NCI-H82 treated with DMSO at 0.1 percent for 48 hours (cell line): ENCODE measurements around the gene CLIC3.

Experiments
- DNase-seq: peaks from one replicate; lab custom pipeline; 2025; ENCODE audit not compliant: unreplicated experiment; lab: John Stamatoyannopoulos, UW

CLIC3 gene

DNA sequence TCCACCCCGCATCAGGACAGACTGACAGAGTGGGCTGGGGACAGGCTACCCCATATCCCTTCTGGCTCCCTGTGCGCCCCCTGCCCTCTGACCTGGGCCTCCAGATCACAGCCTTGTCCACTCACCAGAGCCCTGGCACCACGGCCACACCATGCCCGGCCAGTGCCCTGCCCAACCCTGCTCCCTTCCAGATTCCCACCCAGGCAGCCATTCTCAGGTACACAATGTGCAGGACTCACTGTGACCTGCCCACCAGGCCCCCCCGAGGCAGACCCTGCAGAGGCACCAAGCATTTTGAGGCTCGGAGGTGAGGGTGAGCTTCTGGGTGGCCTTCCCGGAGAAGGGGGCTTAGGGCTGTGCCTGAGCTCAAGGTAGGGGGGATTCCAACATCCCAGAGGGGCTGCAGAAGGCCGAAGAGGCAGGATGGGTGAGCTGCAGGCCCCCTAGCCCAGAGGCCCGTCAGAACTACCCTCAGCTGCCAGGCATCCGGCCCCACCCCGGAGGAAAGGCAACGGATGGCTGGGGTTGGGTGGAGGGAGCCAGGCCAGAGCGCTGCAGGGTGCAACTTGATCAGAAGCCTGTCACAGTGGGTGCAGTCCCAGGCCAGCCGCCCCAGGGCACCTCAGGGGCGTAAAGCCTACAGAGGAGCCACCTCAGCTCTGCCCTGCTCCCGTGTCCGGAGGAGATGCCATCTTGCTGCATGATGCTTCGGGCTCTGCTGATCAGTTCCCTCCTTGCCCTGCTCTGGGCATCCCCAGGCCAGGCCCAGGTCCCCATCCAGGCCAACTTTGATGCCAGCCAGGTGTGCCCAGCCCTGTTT is 13.9 kb downstream of the CLIC3 start, which contains the start of gene LCNL1:
Gene LCNL1 (plus strand): TSS at position 762 of the 820 bp plus-strand sequence. CDS start 594 bp downstream, outside the sequence.
- no peak for DNase-seq

DNA sequence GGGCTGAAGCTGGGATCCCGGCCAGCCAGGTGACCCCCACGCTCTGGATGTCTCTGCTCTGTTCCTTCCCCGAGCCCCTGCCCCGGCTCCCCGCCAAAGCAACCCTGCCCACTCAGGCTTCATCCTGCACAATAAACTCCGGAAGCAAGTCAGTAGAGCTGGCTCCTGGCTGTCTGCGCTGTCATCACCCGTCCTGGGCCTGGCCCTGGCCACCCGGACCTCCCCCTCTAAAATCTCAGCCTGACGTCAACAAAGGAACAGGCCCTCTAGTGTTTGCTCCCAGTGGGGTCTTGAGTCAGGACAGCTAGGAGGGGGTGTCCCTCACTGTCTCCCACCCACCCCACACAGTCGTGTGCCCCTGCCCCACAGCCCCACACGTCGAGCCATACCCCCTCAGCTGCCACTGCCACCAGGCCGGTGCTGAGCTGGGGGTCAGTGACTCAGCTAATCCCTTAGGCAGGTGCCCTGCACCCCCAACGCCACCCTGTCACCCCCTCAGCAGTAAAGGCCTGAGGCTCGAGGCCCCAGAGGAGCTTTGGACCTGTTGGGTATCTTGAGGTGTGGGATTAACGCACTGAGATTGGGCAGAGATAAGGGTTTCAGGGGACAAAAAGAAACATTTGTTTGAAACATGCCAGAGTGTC is 14.7 kb downstream of the CLIC3 start:
- no peak for DNase-seq

GRCh38 chr9:136980669-136981478 is 15.5 kb downstream of the CLIC3 start:
- DNase-seq, result no peak

DNA sequence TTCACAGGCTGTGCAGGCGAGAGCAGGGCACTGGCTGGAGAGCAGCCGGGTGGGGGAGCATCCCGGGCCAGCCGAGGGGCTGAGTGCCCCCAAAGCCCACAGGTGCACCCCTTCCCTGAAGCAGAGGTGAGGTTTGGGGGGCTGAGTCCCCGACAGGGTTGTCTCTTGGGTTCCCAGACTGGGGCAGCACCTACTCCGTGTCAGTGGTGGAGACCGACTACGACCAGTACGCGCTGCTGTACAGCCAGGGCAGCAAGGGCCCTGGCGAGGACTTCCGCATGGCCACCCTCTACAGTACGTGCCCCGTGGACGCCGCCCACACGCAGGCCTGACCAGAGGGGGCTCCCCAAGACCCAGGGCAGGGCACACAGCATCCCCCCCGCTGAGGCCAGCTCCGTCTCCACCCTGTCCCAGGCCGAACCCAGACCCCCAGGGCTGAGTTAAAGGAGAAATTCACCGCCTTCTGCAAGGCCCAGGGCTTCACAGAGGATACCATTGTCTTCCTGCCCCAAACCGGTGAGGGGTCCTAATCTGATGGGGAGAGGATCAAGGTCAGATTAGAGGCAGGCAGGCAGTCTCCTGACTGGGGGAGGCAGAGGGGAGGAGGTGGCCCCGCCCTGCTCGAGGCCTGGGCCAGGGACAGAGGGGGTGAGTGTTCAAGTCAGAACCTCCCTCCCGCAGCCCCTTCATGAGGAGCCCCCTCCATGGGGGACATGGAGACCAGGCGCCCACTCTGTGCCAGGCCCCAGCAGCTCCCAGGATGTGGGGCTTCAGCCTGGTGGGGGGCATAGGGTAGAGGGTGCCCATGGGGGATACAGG is 16.4 kb downstream of the CLIC3 start:
- DNase-seq, result no peak

- DNase-seq, result no peak
These were observed 17.4 kb downstream of the CLIC3 start for GRCh38 chr9:136978865-136979544.

DNA sequence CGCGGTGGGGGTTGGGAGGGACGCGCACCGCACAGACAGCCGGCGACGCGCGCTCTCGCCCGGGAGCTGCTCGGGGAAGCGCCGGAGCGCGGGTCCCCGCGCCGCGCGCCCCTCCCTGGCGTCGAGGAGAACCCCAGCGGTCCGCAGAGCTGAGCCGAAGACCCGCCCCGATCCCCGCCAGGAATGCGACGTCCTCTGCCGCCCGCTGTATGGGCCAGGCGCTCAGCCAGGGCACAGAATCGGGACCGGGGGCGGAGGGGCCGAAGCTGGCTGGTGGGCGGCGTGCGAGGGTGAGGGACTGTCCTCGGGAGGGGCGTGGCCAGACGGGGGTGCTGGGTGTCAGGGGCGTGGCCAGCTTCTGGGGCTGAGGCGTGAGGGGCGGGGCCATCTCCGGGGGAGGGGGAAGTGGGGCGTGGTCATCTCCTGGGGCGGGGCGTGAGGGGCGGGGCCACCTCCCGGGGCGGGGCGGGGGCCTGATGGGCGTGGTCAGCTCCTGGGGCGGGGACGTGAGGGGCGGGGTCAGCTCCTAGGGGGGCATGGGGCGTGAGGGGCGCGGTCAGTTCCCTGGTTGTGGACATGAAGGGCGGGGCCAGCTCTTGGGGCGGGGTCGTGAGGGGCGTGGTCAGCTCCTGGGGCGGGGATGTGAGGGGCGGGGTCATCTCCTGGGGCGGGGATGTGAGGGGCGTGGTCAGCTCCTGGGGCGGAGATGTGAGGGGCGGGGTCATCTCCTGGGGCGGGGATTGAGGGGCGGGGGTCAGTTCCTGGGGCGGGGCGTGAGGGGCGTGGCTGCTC is 18.1 kb downstream of the CLIC3 start:
- peak; percentile 28 for DNase-seq

DNA sequence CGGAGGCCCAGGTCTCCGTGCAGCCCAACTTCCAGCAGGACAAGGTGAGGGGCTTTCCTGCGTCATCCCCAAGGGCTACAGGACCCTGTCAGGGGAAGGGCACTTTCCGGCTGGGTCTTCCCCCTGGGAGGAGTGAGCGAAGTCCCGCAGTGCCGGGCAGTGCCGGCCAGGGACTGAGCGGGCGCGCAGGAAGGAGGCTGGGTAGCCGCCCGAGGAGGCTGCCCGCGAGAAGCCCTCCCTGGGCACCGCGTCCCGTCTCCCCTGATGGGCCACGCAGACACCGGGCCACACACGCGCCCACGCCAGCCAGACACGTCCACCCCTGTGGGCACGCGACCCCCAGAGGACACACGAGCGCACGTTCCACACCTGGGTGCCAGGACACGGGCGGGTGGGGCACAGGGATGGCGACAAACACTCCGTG is 18.7 kb downstream of the CLIC3 start:
- no peak for DNase-seq

GRCh38 chr9:136977223-136977622 is 19.1 kb downstream of the CLIC3 start, which contains the start of gene PTGDS:
TSS of gene PTGDS (plus strand) at chr9:136977504. CDS start at chr9:136977579, 75 bp downstream.
- no peak for DNase-seq

DNA sequence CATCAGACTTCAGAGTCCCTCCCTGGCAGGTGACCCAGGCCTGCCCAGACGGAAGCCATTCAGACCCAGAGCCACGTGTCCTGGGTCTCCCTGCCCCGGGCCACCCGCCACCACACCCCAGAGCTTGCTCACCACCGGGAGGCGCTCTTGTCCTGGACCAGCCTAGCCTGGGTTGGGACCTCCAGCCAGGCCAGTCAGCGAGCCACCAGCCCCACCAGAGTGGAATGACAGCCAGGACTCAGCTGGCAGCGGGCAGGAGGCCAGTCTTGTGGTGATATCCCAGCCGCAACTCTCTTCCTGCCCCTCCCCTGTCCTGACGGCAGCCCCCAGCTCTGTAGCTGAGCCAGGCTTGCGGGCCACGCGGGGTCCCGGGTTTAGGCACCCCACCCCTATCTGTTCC is 20.7 kb downstream of the CLIC3 start:
- no peak for DNase-seq

DNA sequence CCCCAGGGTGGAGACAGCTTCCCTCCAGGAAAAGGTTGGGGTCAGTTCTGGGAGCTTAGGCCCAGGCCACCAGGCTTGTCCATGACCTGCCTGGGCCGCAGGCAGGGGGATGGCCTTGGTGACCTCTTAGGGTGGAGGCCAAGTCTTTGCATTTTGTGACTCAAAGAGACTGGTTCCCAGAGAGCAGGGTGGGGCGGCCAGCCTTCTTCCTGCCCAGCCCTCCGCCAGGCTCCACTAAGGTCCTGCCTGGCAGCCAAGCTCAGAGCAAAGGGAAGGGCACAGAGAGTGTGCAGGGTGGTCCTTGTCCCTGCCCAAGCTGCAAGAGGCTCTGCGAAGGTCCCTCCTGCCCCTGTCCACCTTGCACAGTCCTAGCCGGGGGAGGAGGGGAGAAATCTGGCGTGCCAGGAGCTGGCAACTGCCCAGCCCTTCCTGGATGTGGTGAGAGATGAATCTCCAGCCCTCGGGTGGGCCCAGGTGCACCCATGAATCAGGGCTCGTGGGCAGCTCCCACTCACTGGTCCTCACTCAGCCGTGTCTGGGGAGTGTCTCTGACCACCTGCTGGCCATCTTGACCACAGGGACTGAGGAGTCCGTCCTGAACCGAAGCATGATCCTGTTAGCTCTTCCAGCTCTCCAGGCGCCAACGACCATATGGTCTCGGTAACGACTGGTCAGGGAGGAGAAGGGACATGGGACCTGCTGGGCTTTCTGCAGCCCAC is 21.4 kb downstream of the CLIC3 start:
- DNase-seq, result no peak

DNA sequence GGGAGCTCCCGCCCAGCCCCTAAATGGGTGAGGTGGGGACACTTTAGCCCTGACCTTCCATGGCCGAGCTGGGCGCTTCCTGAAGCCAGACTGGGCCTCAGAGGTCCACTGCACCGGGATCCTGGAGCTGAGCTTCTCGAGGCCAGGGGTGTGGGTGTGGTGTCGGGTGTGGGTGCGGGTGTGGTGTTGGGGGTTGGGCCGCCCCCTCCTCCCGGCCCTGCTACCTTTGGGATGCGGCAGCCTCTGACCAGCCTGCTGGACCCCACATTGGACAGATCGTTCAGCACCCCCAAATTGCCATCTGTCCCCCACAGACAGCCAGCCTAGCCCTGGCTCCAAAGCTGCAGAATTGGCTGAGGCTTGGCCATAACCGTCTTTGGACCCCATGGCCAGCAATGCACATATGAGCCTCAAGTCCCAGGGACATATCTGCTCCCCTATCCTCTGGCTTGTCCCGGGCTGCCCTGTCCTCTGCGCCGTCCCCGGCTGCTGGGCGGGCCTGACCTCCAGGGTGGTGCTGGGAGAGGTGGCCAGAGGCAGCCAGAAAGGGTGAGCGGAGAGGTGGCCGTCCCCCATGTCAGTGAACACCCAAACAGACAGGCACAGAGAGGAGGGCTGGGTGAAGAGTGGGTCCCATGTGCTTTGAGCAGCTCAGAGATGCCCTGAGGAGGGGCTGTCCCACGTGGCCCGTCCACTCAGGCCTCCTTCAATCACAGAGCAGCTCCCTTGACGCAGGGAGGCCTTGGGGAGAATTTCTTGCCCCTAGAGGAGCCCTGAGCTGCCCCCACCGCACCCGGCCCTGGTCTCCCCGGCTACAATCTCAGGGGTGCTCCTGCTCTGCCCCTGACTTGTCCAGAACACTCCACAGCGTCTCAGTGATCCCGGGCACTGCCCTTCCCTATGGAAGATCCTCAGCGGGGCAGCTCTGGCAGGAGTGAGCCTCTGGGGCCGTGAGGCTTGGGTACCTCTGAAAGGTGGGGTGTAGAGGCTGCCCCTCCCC is 22.4 kb downstream of the CLIC3 start:
- no peak for DNase-seq

DNA sequence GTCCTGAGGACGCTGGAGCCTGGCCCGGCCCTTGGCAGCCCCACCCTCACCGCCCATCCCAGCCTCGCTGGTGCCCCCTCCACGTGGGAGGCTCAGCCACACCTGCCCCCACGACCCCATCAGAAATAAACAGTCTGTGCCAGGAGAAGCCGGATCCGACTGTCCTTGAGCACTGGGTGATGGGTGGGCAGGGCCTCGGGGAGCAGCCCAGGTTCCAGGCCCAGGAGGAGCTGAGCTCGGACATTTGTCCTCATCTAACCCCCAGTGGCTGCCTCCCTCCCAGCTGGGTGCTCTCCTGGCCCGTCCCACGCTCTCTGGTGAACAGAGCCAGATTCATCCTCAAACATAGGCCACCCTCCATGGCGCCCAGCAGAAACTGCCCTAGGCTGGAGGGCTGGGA is 23.6 kb downstream of the CLIC3 start:
- DNase-seq, result no peak

DNA sequence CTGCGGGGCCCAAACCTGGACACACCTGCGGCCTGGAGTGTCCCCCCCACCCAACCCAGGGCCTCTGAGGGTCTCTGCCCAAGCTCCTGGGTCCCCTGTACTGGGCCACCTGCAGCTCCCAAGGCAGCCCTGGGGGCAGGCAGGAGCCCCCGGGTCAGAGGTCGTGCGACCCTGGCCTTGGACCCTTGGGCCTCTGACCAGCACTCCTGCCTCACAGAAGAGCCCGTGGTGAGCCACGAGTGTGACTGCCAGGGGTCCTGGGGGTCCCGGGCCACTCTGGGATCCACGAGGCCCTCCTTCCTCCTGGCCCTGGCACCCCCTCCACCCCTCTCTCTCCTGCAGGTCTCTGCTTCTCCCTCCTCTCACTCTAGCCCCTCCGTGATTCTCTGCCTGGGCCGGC is 24.0 kb downstream of the CLIC3 start:
- no peak for DNase-seq

GRCh38 chr9:136971746-136972145 is 24.6 kb downstream of the CLIC3 start:
- no peak for DNase-seq

DNA sequence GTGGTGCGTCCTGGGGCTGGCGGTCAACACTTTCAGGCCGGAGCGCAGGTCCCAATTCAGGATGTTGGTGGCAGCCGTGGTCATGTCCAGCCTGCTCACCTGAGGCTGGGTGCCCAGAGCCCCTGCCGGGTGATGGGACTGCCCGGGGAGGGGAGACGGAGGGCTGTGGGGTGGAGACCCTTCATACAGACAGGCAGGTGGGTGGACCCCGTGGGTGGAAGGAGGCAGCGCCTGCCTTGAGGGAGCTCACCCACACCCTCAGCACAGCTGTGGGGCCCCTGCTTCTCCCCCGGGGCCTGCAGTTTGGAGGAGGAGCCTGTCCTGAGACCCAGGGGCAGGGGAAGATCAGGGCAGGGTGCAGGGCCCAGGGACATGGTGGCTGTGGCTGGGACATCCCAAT is 26.0 kb downstream of the CLIC3 start:
- no peak for DNase-seq

GRCh38 chr9:136969774-136970173 is 26.6 kb downstream of the CLIC3 start:
- DNase-seq, result no peak

- DNase-seq, result no peak
These were observed 27.2 kb downstream of the CLIC3 start for GRCh38 chr9:136969150-136969549.
